CD8-positive, alpha-beta memory T cell (primary cell): ENCODE results near the gene PTMA. TPM values are rescaled to one million over a fixed set of nuclear protein-coding genes. Genes with fewer than 3 reads are reported as not detected.
A peak's percentile ranks its signal among the peaks of the same experiment; 100 is the strongest.

ENCODE experiments used
- CTCF ChIA-PET: fragments of 350-600 bp; sonication (Branson Sonifier 250); formaldehyde crosslinking; loops from one replicate; lab custom pipeline; 2021; ENCODE audit warnings: antibody characterized with exemption; lab: Charles Lee
- POLR2A ChIA-PET: fragments of 350-600 bp; sonication (Branson Sonifier 250); formaldehyde crosslinking; loops from one replicate; lab custom pipeline; 2021; ENCODE audit warnings: antibody characterized with exemption; lab: Charles Lee
- DNase-seq, 5 donors: peaks; one replicate each; pipeline versions ENCODE4 v3.0.0 to v3.0.0-alpha.2; 2020 to 2022; ENCODE audit warnings: mixed read lengths in 1 of 5
- H3K27ac ChIP-seq: one replicate; pipeline ENCODE4 v1.7.0; 2013; ENCODE audit warnings: low read depth, mild to moderate bottlenecking, low read length, moderate library complexity
- H3K27me3 ChIP-seq: 2 replicates; pipeline ENCODE4 v1.7.0; 2013; ENCODE audit warnings: low read length, mild to moderate bottlenecking; ENCODE audit not compliant: insufficient read depth, poor library complexity, severe bottlenecking
- H3K36me3 ChIP-seq: 2 replicates; pipeline ENCODE4 v1.7.0; 2013; ENCODE audit warnings: mild to moderate bottlenecking, low read length, moderate library complexity; ENCODE audit not compliant: insufficient read depth
- H3K4me1 ChIP-seq: 2 replicates; pipeline ENCODE4 v1.7.0; 2013; ENCODE audit warnings: mild to moderate bottlenecking, low read length, moderate library complexity; ENCODE audit not compliant: insufficient read depth
- H3K4me3 ChIP-seq: 2 replicates; pipeline ENCODE4 v1.7.0; 2013; ENCODE audit warnings: mild to moderate bottlenecking, low read length
- H3K9me3 ChIP-seq: 2 replicates; pipeline ENCODE4 v1.7.0; 2013; ENCODE audit warnings: mild to moderate bottlenecking, low read length
- H3K27ac Mint-ChIP-seq, 8 donors: one replicate each; pipeline ENCODE4 v1.8.0; 2020 to 2021; ENCODE audit warnings: mixed read lengths in 8 of 8, mild to moderate bottlenecking in 6 of 8, inconsistent platforms in 3 of 8, moderate library complexity in 3 of 8
- H3K27me3 Mint-ChIP-seq, 2 donors: one replicate each; pipeline ENCODE4 v1.8.0; 2020 to 2021; ENCODE audit warnings: mixed read lengths in 2 of 2, mild to moderate bottlenecking in 1 of 2, moderate library complexity in 1 of 2
- H3K36me3 Mint-ChIP-seq, 3 donors: one replicate each; pipeline ENCODE4 v1.8.0; 2020 to 2021; ENCODE audit warnings: mixed read lengths in 3 of 3, inconsistent platforms in 1 of 3, mild to moderate bottlenecking in 1 of 3
- H3K4me1 Mint-ChIP-seq, 3 donors: one replicate each; pipeline ENCODE4 v1.8.0; 2020 to 2021; ENCODE audit warnings: mixed read lengths in 3 of 3, inconsistent platforms in 1 of 3, mild to moderate bottlenecking in 1 of 3
- H3K4me3 Mint-ChIP-seq, 7 donors: one replicate each; pipeline ENCODE4 v1.8.0; 2020 to 2021; ENCODE audit warnings: mixed read lengths in 7 of 7, mild to moderate bottlenecking in 6 of 7, moderate library complexity in 4 of 7, inconsistent platforms in 2 of 7
- H3K9me3 Mint-ChIP-seq, 5 donors: one replicate each; pipeline ENCODE4 v1.8.0; 2020 to 2022; ENCODE audit warnings: mixed read lengths in 5 of 5, mild to moderate bottlenecking in 3 of 5, moderate library complexity in 2 of 5, inconsistent platforms in 1 of 5
- polyA plus RNA-seq: library from polyadenylated mRNA; unstranded; fragments of 300-500 nt; fragmentation: Illumina TruSeq; gene quantifications from one replicate; pipeline ENCODE4 v1.2.3, GENCODE V29; 2021
- total RNA-seq, 2 experiments: library from RNA; stranded (reverse); gene quantifications; one replicate each; pipeline ENCODE4 v1.2.3, GENCODE V29; 2021

Gene PTMA
- total and polyA plus RNA-seq, 3 experiments from 2014 or later = 1,830 to 2,474 (median 2,403) TPM

- CTCF ChIA-PET = interaction anchor here (3.0 kb wide), 1 partner anchor 45 kb away, joined by 13 read pairs; no protein-coding TSS in a partner anchor
- DNase-seq = no peak
- H3K4me3 ChIP-seq = no peak overlapping the region
Measured at GRCh38 chr2:231722721-231723307, 14.5 kb downstream of the PTMA start.

DNA sequence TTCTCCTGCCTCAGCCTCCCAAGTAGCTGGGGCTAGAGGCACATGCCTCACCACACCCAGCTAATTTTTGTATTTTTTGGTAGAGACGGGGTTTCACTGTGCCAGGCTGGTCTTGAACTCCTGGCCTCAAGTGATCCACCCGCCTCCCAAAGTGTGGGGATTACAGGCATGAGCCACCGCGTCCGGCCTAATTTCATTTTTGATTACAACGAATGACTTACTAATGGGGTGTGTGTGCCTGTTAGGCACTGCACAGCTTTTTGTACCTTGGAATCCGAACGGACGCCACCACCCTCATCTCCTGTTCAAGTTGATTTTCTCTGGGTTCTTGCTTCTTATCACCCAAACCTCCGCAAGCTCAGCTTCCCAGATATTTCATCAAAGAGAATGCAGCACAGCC lies 17.2 kb downstream of the PTMA start:
- Mint-ChIP-seq H3K27me3 (no peaks in the 10 kb centered on the region), H3K27ac (peak overlapping the region in 1 of 8 donors; percentile 32), H3K36me3 (peaks cover 4 to 5% (median 4%) of the 10 kb centered on the region in 3 donors), H3K4me3 (no peak overlapping the region), H3K9me3 (no peaks in the 10 kb centered on the region), H3K4me1 (no peaks in the 10 kb centered on the region)
- POLR2A ChIA-PET = no interaction called here
- Histone ChIP-seq H3K4me1 (no peaks in the 10 kb centered on the region), H3K27me3 (no peaks in the 10 kb centered on the region), H3K9me3 (no peaks in the 10 kb centered on the region), H3K36me3 (no peaks in the 10 kb centered on the region), H3K4me3 (no peak overlapping the region), H3K27ac (no peak overlapping the region)
- no peak for DNase-seq
- CTCF ChIA-PET = interaction anchor here (0.7 to 3.2 kb wide), 6 partner anchors 10 to 124 kb away, joined by 3 to 36 read pairs (median 6); no protein-coding TSS in a partner anchor

More at GRCh38 chr2:231722721-231723307, 14.5 kb downstream of the PTMA start:
- H3K36me3 Mint-ChIP-seq = no peaks in the 10 kb centered on the region
- no peak overlapping the region for H3K27ac Mint-ChIP-seq
- Histone ChIP-seq H3K4me1 (no peaks in the 10 kb centered on the region), H3K27me3 (no peaks in the 10 kb centered on the region), H3K36me3 (no peaks in the 10 kb centered on the region), H3K9me3 (no peaks in the 10 kb centered on the region), H3K27ac (no peak overlapping the region)
- no peaks in the 10 kb centered on the region for H3K9me3 Mint-ChIP-seq
- H3K4me3 Mint-ChIP-seq = no peak overlapping the region
- POLR2A ChIA-PET = no interaction called here
- peaks cover 0 to 2% of the 10 kb centered on the region in 2 donors for H3K27me3 Mint-ChIP-seq
- H3K4me1 Mint-ChIP-seq = no peaks in the 10 kb centered on the region

DNA sequence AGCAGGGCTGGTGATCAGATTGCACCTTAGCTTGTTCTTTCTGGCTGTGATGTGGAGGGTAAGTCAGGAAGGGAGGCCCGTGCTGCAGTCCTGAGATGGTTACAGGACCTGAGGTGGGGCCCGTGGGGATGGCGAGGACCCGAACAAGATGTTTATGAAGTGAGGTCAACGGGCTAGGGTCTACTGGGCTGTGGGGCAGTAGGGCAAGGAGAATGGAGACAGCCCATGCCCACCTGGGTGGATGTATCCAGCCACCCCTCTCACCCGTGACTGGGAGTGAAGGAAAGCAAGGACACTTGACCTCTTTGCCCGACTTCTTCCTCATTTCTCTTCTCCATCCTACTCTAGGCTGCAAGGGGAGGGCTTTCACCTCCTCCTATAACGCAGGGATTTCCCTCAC lies 18.0 kb downstream of the PTMA start:
- Histone ChIP-seq H3K27ac (no peak overlapping the region), H3K27me3 (no peaks in the 10 kb centered on the region), H3K9me3 (no peaks in the 10 kb centered on the region), H3K4me3 (no peak overlapping the region), H3K4me1 (no peaks in the 10 kb centered on the region), H3K36me3 (no peaks in the 10 kb centered on the region)
- DNase-seq = no peak
- H3K4me3 Mint-ChIP-seq = no peak overlapping the region
- CTCF ChIA-PET = interaction anchor here (3.0 to 3.2 kb wide), 2 partner anchors 11 to 51 kb away, joined by 8 to 36 read pairs; no protein-coding TSS in a partner anchor
- H3K9me3 Mint-ChIP-seq = no peaks in the 10 kb centered on the region
- H3K27ac Mint-ChIP-seq = peak overlapping the region in 1 of 8 donors; percentile 27
- no peaks in the 10 kb centered on the region for H3K27me3 Mint-ChIP-seq
- POLR2A ChIA-PET = no interaction called here
- peaks cover 4 to 6% (median 4%) of the 10 kb centered on the region in 3 donors for H3K36me3 Mint-ChIP-seq
- H3K4me1 Mint-ChIP-seq = no peaks in the 10 kb centered on the region

DNA sequence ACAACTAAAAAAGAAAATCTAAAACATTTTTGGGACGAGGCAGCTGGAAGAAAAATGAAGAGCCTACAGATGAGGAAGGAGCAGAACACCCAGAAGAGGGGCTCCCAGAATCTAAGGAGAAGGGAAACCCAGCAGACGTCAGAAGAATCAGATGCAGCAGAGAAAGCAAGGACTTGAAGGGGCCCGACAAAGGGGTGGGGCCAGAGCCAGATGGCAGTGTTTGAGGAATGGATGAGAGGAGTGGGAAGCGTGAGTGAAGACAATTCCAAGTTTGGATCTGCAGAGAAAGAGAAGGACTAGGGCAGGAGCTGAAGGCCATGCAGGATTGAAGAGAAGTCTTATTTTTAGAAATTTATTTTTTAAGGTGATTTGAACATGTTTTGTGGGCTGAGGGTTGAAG lies 19.3 kb downstream of the PTMA start:
- Mint-ChIP-seq H3K4me1 (no peaks in the 10 kb centered on the region), H3K9me3 (no peaks in the 10 kb centered on the region), H3K4me3 (no peak overlapping the region), H3K36me3 (peaks cover 9 to 20% (median 13%) of the 10 kb centered on the region in 3 donors), H3K27ac (peak overlapping the region in 1 of 8 donors; percentile 95), H3K27me3 (no peaks in the 10 kb centered on the region)
- ChIA-PET CTCF (interaction anchor here (1.2 to 1.4 kb wide), 2 partner anchors 10 to 42 kb away, joined by 3 to 4 read pairs; no protein-coding TSS in a partner anchor), POLR2A (no interaction called here)
- peaks cover 6% of the 10 kb centered on the region for H3K36me3 ChIP-seq
- no peaks in the 10 kb centered on the region for H3K27me3 ChIP-seq
- no peaks in the 10 kb centered on the region for H3K9me3 ChIP-seq
- DNase-seq = no peak
- H3K4me3 ChIP-seq = no peak overlapping the region
- no peaks in the 10 kb centered on the region for H3K4me1 ChIP-seq
- no peak overlapping the region for H3K27ac ChIP-seq

GRCh38 chr2:231732604-231733003 lies 24.3 kb downstream of the PTMA start:
- no peaks in the 10 kb centered on the region for H3K27me3 Mint-ChIP-seq
- POLR2A ChIA-PET = no interaction called here

DNA sequence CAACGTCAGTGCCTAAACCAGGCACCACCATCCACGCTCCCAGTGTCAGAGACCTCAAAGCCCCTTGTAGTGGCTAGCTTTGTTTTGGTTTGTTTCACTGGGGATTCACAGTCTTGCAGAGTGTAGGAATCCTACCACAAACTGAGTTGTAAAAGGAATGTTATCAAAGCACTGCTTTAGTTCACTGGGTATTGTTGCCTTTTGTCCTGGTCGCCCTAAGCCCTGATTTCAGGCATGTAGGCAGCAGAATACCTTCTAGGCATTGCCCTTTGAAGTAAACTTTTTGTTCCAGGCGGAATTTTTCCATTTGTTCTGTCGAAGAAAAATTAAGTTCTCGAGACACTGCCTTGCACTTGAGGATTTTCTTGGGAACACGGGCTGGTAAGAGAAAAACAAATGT lies 29.4 kb downstream of the PTMA start:
- Mint-ChIP-seq H3K4me1 (no peaks in the 10 kb centered on the region), H3K27me3 (peaks cover 0 to 1% of the 10 kb centered on the region in 2 donors), H3K27ac (no peak overlapping the region), H3K4me3 (no peak overlapping the region), H3K36me3 (peaks cover 4 to 47% (median 27%) of the 10 kb centered on the region in 3 donors), H3K9me3 (no peaks in the 10 kb centered on the region)
- no peak overlapping the region for H3K27ac ChIP-seq
- no peaks in the 10 kb centered on the region for H3K27me3 ChIP-seq
- H3K4me3 ChIP-seq = no peak overlapping the region
- no peak for DNase-seq
- H3K9me3 ChIP-seq = no peaks in the 10 kb centered on the region
- CTCF ChIA-PET = no interaction called here
- H3K4me1 ChIP-seq = no peaks in the 10 kb centered on the region
- H3K36me3 ChIP-seq = peaks cover 9% of the 10 kb centered on the region
- POLR2A ChIA-PET = no interaction called here

More at GRCh38 chr2:231732604-231733003, 24.3 kb downstream of the PTMA start:
- H3K36me3 Mint-ChIP-seq = peaks cover 13 to 49% (median 29%) of the 10 kb centered on the region in 3 donors
- H3K9me3 Mint-ChIP-seq = no peaks in the 10 kb centered on the region
- Histone ChIP-seq H3K4me1 (no peaks in the 10 kb centered on the region), H3K4me3 (no peak overlapping the region), H3K9me3 (no peaks in the 10 kb centered on the region), H3K27me3 (no peaks in the 10 kb centered on the region), H3K27ac (no peak overlapping the region), H3K36me3 (peaks cover 11% of the 10 kb centered on the region)
- CTCF ChIA-PET = no interaction called here
- H3K27ac Mint-ChIP-seq = no peak overlapping the region
- no peak for DNase-seq
- no peak overlapping the region for H3K4me3 Mint-ChIP-seq
- no peaks in the 10 kb centered on the region for H3K4me1 Mint-ChIP-seq

- H3K4me3 ChIP-seq = no peak overlapping the region
- no peaks in the 10 kb centered on the region for H3K9me3 ChIP-seq
- no peak overlapping the region for H3K4me3 Mint-ChIP-seq
- H3K4me1 Mint-ChIP-seq = no peaks in the 10 kb centered on the region
- H3K27me3 Mint-ChIP-seq = peaks cover 0 to 1% of the 10 kb centered on the region in 2 donors
- H3K9me3 Mint-ChIP-seq = no peaks in the 10 kb centered on the region
- peaks cover 0 to 10% (median 7%) of the 10 kb centered on the region in 3 donors for H3K36me3 Mint-ChIP-seq
- ChIA-PET CTCF (no interaction called here), POLR2A (no interaction called here)
- DNase-seq = no peak
- H3K27ac ChIP-seq = no peak overlapping the region
- no peaks in the 10 kb centered on the region for H3K36me3 ChIP-seq
- H3K27ac Mint-ChIP-seq = peak overlapping the region in 1 of 8 donors; percentile 59
- H3K4me1 ChIP-seq = no peaks in the 10 kb centered on the region
- H3K27me3 ChIP-seq = no peaks in the 10 kb centered on the region
Measured at GRCh38 chr2:231743376-231744116, 35.2 kb downstream of the PTMA start.
